ENCODE results near the gene POU2F3. TPM values are rescaled to one million over a fixed set of nuclear protein-coding genes. Genes with fewer than 3 reads are reported as not detected.

The POU2F3 gene
- total RNA-seq, 4 donors from 2014 or later: 0.22 TPM; not detected in 3

DNA sequence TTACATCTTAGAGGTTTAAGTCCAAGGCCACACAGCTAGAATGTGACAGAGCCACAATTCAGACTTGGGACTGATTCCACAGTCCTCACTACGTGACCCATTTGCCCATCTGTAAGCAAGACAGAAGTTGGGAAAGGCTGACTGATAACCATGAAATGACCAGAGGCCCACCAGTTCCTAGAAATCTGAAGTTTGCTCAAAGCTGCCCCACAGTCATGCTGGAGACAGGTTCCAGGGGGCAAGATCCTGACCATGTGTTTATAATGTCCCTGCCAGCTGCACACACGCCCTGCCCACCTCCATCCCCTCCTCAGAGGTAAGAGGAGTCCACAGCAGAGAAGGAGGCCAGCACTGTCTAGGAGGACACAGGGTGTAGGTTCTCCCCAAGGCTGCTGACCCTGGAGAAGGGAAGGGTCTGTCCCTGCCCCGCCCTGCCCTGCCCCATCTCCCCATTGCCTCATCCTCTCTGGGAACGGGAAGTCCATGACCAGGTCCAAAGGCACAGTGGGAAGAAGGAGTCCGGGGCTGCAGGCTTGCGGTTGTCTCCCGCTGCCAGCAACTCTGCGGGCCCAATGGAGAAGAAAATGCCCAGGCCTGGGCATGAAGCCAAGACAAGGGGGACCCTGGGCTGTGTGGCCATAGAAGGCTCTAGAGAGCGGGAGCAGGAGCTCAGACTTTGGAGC is 41.0 kb upstream of the POU2F3 start:
- 80 to 83% methylated on average over 9 of the region's 9 CpGs for WGBS, 2 donors
- Histone ChIP-seq H3K36me3 (no peaks in the 10 kb centered on the region), H3K27me3 (no peaks in the 10 kb centered on the region), H3K27ac (peak overlapping the region in 1 of 4 donors; percentile 17), H3K9me3 (no peaks in the 10 kb centered on the region), H3K4me1 (peaks cover 0 to 44% (median 23%) of the 10 kb centered on the region in 4 donors), H3K4me3 (no peak overlapping the region)
- DNase-seq (ENCODE audit: low spot score in 2 of 2): no peak
- TF ChIP-seq EP300 (IDR thresholded peaks at IDR 0.05) (no peak), POLR2A (IDR thresholded peaks at IDR 0.05) (no peak), CTCF (IDR thresholded peaks at IDR 0.05) (no peak)

DNA sequence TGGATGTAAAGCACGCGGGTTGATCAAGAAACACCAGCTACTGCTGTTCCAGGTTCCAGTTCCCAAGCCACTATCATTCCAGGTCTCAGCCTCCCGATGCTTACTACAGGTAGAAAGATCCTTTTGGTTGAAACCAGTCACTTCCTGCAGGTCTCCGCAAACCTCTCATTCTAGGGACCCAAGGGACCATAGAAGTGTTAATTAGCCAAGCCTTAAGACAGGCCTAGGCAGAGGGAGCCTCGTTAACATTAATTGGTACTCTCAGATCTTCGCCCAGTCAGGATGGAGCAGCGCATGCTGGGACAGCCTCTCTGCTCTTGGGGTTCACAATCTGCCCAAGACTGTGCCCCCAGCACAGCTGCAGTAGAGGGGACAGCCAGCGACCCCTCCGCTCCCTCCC is 40.3 kb upstream of the POU2F3 start:
- H3K36me3 ChIP-seq: no peaks in the 10 kb centered on the region
- no peak overlapping the region for H3K27ac ChIP-seq
- peaks cover 0 to 44% (median 23%) of the 10 kb centered on the region in 4 donors for H3K4me1 ChIP-seq
- 85 to 92% methylated on average over 9 of the region's 9 CpGs for WGBS, 2 donors
- TF ChIP-seq POLR2A (IDR thresholded peaks at IDR 0.05) (no peak), CTCF (IDR thresholded peaks at IDR 0.05) (no peak), EP300 (IDR thresholded peaks at IDR 0.05) (no peak)
- H3K4me3 ChIP-seq: no peak overlapping the region
- no peaks in the 10 kb centered on the region for H3K27me3 ChIP-seq
- no peak for DNase-seq (ENCODE audit: low spot score in 2 of 2)
- no peaks in the 10 kb centered on the region for H3K9me3 ChIP-seq

DNA sequence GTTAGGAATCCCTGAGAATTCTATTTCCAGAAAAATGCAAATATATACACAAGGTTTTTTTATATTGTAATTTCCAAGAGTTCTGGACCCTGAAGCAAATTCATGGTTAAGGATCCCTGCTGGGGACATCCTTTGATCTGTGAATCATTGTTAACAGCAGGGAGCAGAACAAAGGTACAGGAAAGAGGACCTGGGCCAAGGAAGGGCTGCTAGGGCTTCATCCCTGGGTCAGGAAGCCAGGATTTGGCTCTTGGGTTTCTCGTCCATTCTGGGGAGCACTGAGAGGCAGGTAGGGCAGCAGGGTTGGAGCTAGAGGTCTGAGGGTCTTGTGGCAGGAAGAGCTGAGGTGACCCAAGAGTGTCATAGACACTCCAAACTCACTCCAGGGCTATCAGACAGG is 39.3 kb upstream of the POU2F3 start:
- H3K4me3 ChIP-seq: no peak overlapping the region
- no peaks in the 10 kb centered on the region for H3K9me3 ChIP-seq
- TF ChIP-seq CTCF (IDR thresholded peaks at IDR 0.05) (no peak), POLR2A (IDR thresholded peaks at IDR 0.05) (no peak), EP300 (IDR thresholded peaks at IDR 0.05) (no peak)
- H3K4me1 ChIP-seq: peaks cover 0 to 40% (median 23%) of the 10 kb centered on the region in 4 donors
- no peaks in the 10 kb centered on the region for H3K36me3 ChIP-seq
- DNase-seq (ENCODE audit: low spot score in 2 of 2): no peak
- H3K27me3 ChIP-seq: no peaks in the 10 kb centered on the region
- 77 to 89% methylated on average over 1 of the region's 1 CpG for WGBS, 2 donors
- no peak overlapping the region for H3K27ac ChIP-seq

DNA sequence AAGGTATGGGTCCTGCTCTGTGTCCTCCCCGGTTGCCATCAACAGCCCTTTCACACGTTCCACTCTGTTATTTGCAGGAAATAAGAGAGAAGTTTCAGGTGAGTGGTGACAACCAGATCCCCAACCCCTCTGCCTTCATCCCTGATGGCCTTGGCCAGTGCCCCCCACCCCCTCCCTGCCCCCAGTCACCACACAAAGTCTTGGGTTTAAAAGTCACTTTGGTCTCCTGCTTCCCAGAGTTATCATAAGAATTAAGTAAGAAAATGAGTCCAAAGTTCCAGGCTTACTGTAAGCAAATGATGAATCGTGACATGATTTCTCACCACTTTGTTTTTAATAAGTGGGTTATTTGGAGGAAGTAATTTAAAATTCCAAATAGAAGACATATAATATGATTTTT is 38.3 kb upstream of the POU2F3 start:
- H3K36me3 ChIP-seq: no peaks in the 10 kb centered on the region
- H3K27me3 ChIP-seq: no peaks in the 10 kb centered on the region
- DNase-seq (ENCODE audit: low spot score in 2 of 2): no peak
- no peak overlapping the region for H3K4me3 ChIP-seq
- no peak overlapping the region for H3K27ac ChIP-seq
- WGBS, 2 donors: 62 to 70% methylated on average over 3 of the region's 3 CpGs
- no peaks in the 10 kb centered on the region for H3K9me3 ChIP-seq
- TF ChIP-seq CTCF (IDR thresholded peaks at IDR 0.05): no peak
- no peak for TF ChIP-seq EP300 (IDR thresholded peaks at IDR 0.05)
- no peak for TF ChIP-seq POLR2A (IDR thresholded peaks at IDR 0.05)
- H3K4me1 ChIP-seq: peaks cover 0 to 34% (median 20%) of the 10 kb centered on the region in 4 donors

DNA sequence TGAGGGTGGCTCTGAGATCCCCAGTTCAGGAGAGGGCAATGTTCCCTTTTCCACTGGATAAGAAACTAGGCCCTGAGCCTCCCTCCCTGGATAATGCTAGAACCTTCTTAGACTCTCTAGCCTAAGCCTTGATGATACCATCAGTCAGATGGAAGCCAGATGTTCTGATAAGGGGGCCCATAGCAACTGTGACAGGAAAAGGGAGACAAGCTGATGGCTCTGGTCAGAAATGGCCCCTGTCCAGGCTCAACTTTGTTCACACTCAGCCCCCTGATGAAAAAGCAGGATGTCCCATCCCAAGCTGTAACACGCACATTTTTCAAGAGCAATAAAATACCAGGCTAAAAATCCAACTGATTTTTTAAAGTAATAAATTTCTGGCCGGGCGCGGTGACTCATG is 36.3 kb upstream of the POU2F3 start:
- H3K9me3 ChIP-seq: no peaks in the 10 kb centered on the region
- no peaks in the 10 kb centered on the region for H3K36me3 ChIP-seq
- TF ChIP-seq EP300 (IDR thresholded peaks at IDR 0.05): no peak
- no peak for TF ChIP-seq CTCF (IDR thresholded peaks at IDR 0.05)
- TF ChIP-seq POLR2A (IDR thresholded peaks at IDR 0.05): no peak
- H3K27me3 ChIP-seq: no peaks in the 10 kb centered on the region
- no peak overlapping the region for H3K4me3 ChIP-seq
- 88 to 90% methylated on average over 4 of the region's 4 CpGs for WGBS, 2 donors
- no peak for DNase-seq (ENCODE audit: low spot score in 2 of 2)
- peaks cover 0 to 27% (median 14%) of the 10 kb centered on the region in 4 donors for H3K4me1 ChIP-seq
- no peak overlapping the region for H3K27ac ChIP-seq
